DOHH2 (cell line): Measurements from ENCODE around the gene SLC22A2.

Source experiments
- H3F3A ChIP-seq: fragments of 200-600 bp; sonication (generic), shearing (Covaris generic); 2 replicates; pipeline ENCODE4 v1.6.0; 2016; ENCODE audit warnings: antibody characterized with exemption, mild to moderate bottlenecking; ENCODE audit not compliant: control insufficient read depth, insufficient read depth
- H3K27ac ChIP-seq: fragments of 200-600 bp; sonication (generic); 2 replicates; pipeline ENCODE4 v1.5.1; 2014; ENCODE audit warnings: low read depth, mild to moderate bottlenecking, low read length, moderate library complexity
- H3K27me3 ChIP-seq: fragments of 200-600 bp; sonication (generic); 2 replicates; pipeline ENCODE4 v1.6.1; 2014; ENCODE audit warnings: mild to moderate bottlenecking, low read length, mixed read lengths; ENCODE audit not compliant: control insufficient read depth
- H3K36me3 ChIP-seq: fragments of 200-600 bp; sonication (generic); 2 replicates; pipeline ENCODE4 v1.6.1; 2014; ENCODE audit warnings: mild to moderate bottlenecking, low read length, moderate library complexity, mixed read lengths; ENCODE audit not compliant: control insufficient read depth
- H3K4me1 ChIP-seq: fragments of 200-600 bp; sonication (generic); 2 replicates; pipeline ENCODE4 v1.6.1; 2014; ENCODE audit warnings: mild to moderate bottlenecking, low read length, mixed read lengths; ENCODE audit not compliant: control insufficient read depth
- H3K4me2 ChIP-seq: fragments of 200-600 bp; sonication (generic); 2 replicates; pipeline ENCODE4 v1.6.0; 2014; ENCODE audit warnings: mild to moderate bottlenecking, low read length, moderate library complexity
- H3K4me3 ChIP-seq: fragments of 200-600 bp; sonication (generic); 2 replicates; pipeline ENCODE4 v1.5.1; 2014; ENCODE audit warnings: mild to moderate bottlenecking, low read length, mixed read lengths
- H3K79me2 ChIP-seq: fragments of 200-600 bp; sonication (generic); 2 replicates; pipeline ENCODE4 v1.6.1; 2014; ENCODE audit warnings: mild to moderate bottlenecking, low read length, mixed read lengths; ENCODE audit not compliant: control insufficient read depth
- H3K9me2 ChIP-seq: fragments of 200-600 bp; sonication (generic); replicated peaks from 2 replicates; pipeline ENCODE4 v1.6.1; 2014; ENCODE audit warnings: mild to moderate bottlenecking, low read length, mixed read lengths; ENCODE audit not compliant: control insufficient read depth
- H3K9me3 ChIP-seq: fragments of 200-600 bp; sonication (generic); 2 replicates; pipeline ENCODE4 v1.6.1; 2014; ENCODE audit warnings: antibody characterized with exemption, low read length, mixed read lengths; ENCODE audit not compliant: control insufficient read depth, insufficient read depth
- H4K20me1 ChIP-seq: fragments of 200-600 bp; sonication (generic); 2 replicates; pipeline ENCODE4 v1.6.0; 2014; ENCODE audit warnings: low read depth, mild to moderate bottlenecking, antibody characterized with exemption, low read length, moderate library complexity; ENCODE audit not compliant: control insufficient read depth, insufficient read depth
- CTCF ChIP-seq: fragments of 200-600 bp; sonication (generic); IDR thresholded peaks from one replicate; pipeline ENCODE4 v1.5.1; 2014; ENCODE audit warnings: antibody characterized with exemption, mild to moderate bottlenecking, low read depth, low read length; ENCODE audit not compliant: poor library complexity, severe bottlenecking
- EZH2phosphoT487 ChIP-seq: fragments of 200-600 bp; sonication (generic); IDR thresholded peaks from 2 replicates; pipeline ENCODE4 v1.6.1; 2017; ENCODE audit warnings: borderline replicate concordance, mild to moderate bottlenecking, antibody characterized with exemption, low read length, moderate library complexity, mixed read lengths

SLC22A2 gene

DNA sequence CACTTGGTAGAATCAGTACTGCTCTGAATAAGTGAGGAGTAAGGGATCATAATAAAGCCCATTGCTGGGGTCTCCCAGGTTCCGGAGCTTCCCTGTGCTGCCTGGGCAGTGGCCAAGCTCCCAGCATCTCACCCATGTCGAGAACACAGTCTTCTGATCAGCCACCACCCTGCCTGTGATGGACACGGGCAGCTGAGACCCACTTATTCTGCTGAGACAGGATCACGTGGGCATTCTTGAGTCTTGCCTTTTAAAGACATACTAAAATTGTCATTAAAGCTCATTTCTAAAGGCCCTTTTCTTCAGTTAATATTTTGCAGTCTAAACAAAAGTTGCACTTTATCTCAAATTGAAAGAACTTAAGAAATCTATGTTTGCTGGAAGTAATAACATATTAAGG lies 42.7 kb upstream of the SLC22A2 start:
- H3K27me3 ChIP-seq = no peaks in the 10 kb centered on the region
- H3K27ac ChIP-seq = no peak overlapping the region
- H3K9me2 ChIP-seq = no peaks in the 10 kb centered on the region
- H3F3A ChIP-seq = no peaks in the 10 kb centered on the region
- H3K36me3 ChIP-seq = no peaks in the 10 kb centered on the region
- H3K4me2 ChIP-seq = no peak overlapping the region
- H4K20me1 ChIP-seq = no peaks in the 10 kb centered on the region
- no peak for TF ChIP-seq CTCF
- TF ChIP-seq EZH2phosphoT487 = no peak
- H3K9me3 ChIP-seq = no peaks in the 10 kb centered on the region
- H3K4me3 ChIP-seq = no peak overlapping the region
- no peaks in the 10 kb centered on the region for H3K4me1 ChIP-seq
- no peaks in the 10 kb centered on the region for H3K79me2 ChIP-seq

DNA sequence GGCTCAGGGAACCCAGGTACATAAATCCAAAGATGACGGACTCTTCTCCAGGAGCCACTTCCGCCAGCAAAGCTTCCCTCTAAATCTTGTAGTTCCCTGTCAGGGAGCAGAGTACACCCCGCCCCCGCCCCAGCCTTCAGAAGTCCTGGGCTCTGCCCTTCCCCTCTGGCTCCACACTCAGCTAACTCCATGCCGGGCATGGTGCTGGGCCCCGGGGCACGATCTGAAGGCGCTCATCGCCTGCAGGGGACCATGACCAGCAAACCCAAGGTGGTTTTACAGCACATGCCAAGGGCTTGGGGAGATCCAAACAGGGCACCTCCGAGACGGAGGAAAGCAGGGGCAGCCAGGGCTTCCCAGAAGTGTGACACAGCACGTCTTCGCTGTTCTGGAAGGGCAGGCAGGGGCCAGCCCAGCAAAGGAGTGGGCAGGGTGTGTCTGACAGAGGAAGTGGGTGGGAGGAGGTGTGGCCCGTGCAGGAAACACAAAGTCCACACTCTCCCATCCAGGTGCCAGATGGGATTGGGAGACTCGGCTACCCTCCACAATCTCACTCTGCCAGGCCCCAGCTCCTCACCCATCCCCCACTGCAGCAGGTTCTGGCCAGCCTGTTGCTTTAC lies 41.6 kb upstream of the SLC22A2 start:
- Histone ChIP-seq H3K4me1 (no peaks in the 10 kb centered on the region), H3K79me2 (no peaks in the 10 kb centered on the region), H3K4me2 (no peak overlapping the region), H3K27ac (no peak overlapping the region), H3F3A (no peaks in the 10 kb centered on the region), H3K27me3 (no peaks in the 10 kb centered on the region), H3K9me3 (no peaks in the 10 kb centered on the region), H3K9me2 (no peaks in the 10 kb centered on the region), H3K4me3 (no peak overlapping the region), H4K20me1 (no peaks in the 10 kb centered on the region), H3K36me3 (no peaks in the 10 kb centered on the region)
- no peak for TF ChIP-seq EZH2phosphoT487
- TF ChIP-seq CTCF = no peak

- H3K27me3 ChIP-seq = no peaks in the 10 kb centered on the region
- H3K4me3 ChIP-seq = no peak overlapping the region
- TF ChIP-seq CTCF (no peak), EZH2phosphoT487 (no peak)
- H3K27ac ChIP-seq = no peak overlapping the region
- H3K9me2 ChIP-seq = no peaks in the 10 kb centered on the region
- H3K4me1 ChIP-seq = no peaks in the 10 kb centered on the region
- no peak overlapping the region for H3K4me2 ChIP-seq
- no peaks in the 10 kb centered on the region for H4K20me1 ChIP-seq
- no peaks in the 10 kb centered on the region for H3K36me3 ChIP-seq
- no peaks in the 10 kb centered on the region for H3F3A ChIP-seq
- H3K9me3 ChIP-seq = no peaks in the 10 kb centered on the region
- no peaks in the 10 kb centered on the region for H3K79me2 ChIP-seq
Observed at GRCh38 chr6:160299559-160299958, 40.9 kb upstream of the SLC22A2 start.
